Upper lobe of right lung (tissue), 1 donor: ENCODE measurements around the gene AIFM2. TPM values are rescaled to one million over a fixed set of nuclear protein-coding genes. Genes with fewer than 3 reads are reported as not detected.
"Not testable (repeated sequence)": the region's sequence is repeated elsewhere in the genome, so short reads cannot be mapped to it uniquely, and the experiment has no call there.

ENCODE experiments used
- ATAC-seq: fragments of 200-7000 bp; cut with Tn5 transposase; one replicate; pipeline ENCODE4 v1.9.1; 2020; ENCODE audit warnings: mild to moderate bottlenecking, moderate library complexity
- DNase-seq: peaks from one replicate; pipeline ENCODE4 v3.0.0-alpha.2; 2020
- H3K27ac ChIP-seq: fragments of 200-600 bp; one replicate; pipeline ENCODE4 v1.8.0; 2022
- H3K27me3 ChIP-seq: fragments of 200-600 bp; one replicate; pipeline ENCODE4 v1.8.0; 2022; ENCODE audit warnings: mild to moderate bottlenecking
- H3K36me3 ChIP-seq: fragments of 200-600 bp; one replicate; pipeline ENCODE4 v1.8.0; 2022
- H3K4me1 ChIP-seq: fragments of 200-600 bp; one replicate; pipeline ENCODE4 v1.8.0; 2022
- H3K4me3 ChIP-seq: fragments of 200-600 bp; one replicate; pipeline ENCODE4 v1.8.0; 2022; ENCODE audit warnings: mild to moderate bottlenecking
- H3K9me3 ChIP-seq: fragments of 200-600 bp; one replicate; pipeline ENCODE4 v1.8.0; 2022
- intact Hi-C: fragments of 100-400 bp; cut with DNase I; formaldehyde crosslinking; loops from one replicate; pipeline ENCODE4 v1.11.0; 2022
- total RNA-seq: library from RNA; stranded (reverse); fragmentation: NEBNext Ultra II Directional; extraction: Animal tissue kit (Norgen Biotek cat#: 25700); gene quantifications from one replicate; pipeline ENCODE4 v1.2.1, GENCODE V29; 2021
- TF ChIP-seq, protein P1 (sequence below): fragments of 200-600 bp; IDR thresholded peaks from one replicate; pipeline ENCODE4 v1.8.0; 2022; ENCODE audit warnings: antibody characterized with exemption
- donor health status: DM: no; HTN: yes; CAD: no; lungs with severe emphysema.

Gene AIFM2
- total RNA-seq, 1 donor from 2014 or later: 15.4 TPM

DNA sequence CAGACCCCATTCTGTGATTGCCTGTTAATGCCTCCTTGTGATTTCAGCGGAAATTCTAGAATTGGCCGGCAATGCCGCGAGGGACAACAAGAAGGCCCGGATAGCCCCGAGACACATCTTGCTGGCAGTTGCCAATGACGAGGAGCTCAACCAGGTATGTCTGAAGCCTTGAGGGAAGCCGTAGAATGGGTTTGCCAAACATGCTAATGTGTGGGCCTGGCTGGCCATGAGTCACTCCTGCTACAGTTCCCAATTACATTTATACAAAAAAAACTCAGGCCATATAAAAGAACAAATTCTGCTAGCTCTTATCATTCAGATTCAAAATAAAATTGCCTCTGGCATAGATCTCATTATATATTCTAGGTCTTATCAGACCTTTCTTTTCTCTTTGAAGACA lies 42.6 kb downstream of the AIFM2 start:
- H3K4me3 ChIP-seq: no peak overlapping the region
- ATAC-seq: no peak

DNA sequence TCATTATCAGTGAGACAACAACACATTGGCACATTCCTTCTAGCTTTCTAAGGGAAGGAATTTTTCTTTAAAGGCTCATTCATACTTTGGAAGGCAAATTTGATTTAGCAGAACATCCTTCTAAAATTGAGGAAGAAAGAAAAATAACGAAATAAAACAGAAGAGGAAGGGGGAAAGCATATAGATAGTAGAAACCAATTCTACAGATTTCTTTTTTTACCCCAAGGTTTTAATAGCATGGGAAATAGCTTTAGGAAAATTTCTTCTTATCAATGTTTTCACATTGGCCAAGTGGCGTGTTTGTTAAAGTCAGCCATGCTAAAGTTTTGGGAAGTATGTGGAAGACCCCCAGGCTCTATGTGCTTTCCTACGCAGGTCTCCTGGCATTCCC lies 44.3 kb downstream of the AIFM2 start:
- DNase-seq (no peak), ATAC-seq (no peak)
- Histone ChIP-seq H3K27ac (no peak overlapping the region), H3K9me3 (no peaks in the 10 kb centered on the region), H3K27me3 (no peaks in the 10 kb centered on the region), H3K36me3 (peaks cover 7% of the 10 kb centered on the region), H3K4me3 (no peak overlapping the region), H3K4me1 (no peaks in the 10 kb centered on the region)
- intact Hi-C loops: no loop called here
- TF ChIP-seq, protein P1, sequence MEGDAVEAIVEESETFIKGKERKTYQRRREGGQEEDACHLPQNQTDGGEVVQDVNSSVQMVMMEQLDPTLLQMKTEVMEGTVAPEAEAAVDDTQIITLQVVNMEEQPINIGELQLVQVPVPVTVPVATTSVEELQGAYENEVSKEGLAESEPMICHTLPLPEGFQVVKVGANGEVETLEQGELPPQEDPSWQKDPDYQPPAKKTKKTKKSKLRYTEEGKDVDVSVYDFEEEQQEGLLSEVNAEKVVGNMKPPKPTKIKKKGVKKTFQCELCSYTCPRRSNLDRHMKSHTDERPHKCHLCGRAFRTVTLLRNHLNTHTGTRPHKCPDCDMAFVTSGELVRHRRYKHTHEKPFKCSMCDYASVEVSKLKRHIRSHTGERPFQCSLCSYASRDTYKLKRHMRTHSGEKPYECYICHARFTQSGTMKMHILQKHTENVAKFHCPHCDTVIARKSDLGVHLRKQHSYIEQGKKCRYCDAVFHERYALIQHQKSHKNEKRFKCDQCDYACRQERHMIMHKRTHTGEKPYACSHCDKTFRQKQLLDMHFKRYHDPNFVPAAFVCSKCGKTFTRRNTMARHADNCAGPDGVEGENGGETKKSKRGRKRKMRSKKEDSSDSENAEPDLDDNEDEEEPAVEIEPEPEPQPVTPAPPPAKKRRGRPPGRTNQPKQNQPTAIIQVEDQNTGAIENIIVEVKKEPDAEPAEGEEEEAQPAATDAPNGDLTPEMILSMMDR: no peak

More for the DNA sequence above, 42.6 kb downstream of the AIFM2 start:
- peaks cover 7% of the 10 kb centered on the region for H3K36me3 ChIP-seq
- TF ChIP-seq, protein P1: no peak
- intact Hi-C loops: no loop called here
- no peaks in the 10 kb centered on the region for H3K4me1 ChIP-seq
- H3K27ac ChIP-seq: no peak overlapping the region
- H3K9me3 ChIP-seq: no peaks in the 10 kb centered on the region
- H3K27me3 ChIP-seq: no peaks in the 10 kb centered on the region
- no peak for DNase-seq

DNA sequence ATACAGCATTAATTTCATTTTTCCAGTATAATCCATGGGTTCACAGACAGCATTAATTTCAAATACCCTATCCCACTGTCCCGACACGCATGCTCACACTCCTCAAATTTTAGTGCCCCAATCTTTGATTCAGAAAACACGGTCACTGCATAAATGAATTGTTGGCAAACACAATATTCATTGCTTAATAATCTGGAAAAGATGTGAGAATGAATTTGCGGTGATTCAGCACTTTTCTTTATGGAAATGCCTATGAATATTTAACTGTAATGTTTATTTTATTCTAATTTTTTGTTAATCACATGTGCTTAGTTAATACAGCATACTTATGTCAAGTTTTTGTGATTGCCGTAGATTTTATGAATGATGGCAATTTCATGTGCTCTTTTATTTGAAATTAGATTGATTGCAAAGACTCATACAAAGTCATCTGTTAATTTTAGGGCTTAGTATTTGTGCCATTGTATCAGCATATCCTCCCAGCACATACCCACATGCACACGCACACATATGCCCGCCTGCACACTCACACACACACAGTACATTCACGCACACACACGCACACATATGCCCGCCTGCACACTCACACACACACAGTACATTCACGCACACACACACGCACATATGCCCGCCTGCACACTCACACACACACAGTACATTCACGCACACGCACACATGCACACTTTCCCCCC lies 44.9 kb downstream of the AIFM2 start:
- H3K27me3 ChIP-seq: no peaks in the 10 kb centered on the region
- no peaks in the 10 kb centered on the region for H3K9me3 ChIP-seq
- intact Hi-C loops: no loop called here
- no peak overlapping the region for H3K27ac ChIP-seq
- no peak overlapping the region for H3K4me3 ChIP-seq
- no peak for DNase-seq
- no peaks in the 10 kb centered on the region for H3K4me1 ChIP-seq
- H3K36me3 ChIP-seq: peaks cover 4% of the 10 kb centered on the region
- ATAC-seq: no peak
- TF ChIP-seq, protein P1: no peak

DNA sequence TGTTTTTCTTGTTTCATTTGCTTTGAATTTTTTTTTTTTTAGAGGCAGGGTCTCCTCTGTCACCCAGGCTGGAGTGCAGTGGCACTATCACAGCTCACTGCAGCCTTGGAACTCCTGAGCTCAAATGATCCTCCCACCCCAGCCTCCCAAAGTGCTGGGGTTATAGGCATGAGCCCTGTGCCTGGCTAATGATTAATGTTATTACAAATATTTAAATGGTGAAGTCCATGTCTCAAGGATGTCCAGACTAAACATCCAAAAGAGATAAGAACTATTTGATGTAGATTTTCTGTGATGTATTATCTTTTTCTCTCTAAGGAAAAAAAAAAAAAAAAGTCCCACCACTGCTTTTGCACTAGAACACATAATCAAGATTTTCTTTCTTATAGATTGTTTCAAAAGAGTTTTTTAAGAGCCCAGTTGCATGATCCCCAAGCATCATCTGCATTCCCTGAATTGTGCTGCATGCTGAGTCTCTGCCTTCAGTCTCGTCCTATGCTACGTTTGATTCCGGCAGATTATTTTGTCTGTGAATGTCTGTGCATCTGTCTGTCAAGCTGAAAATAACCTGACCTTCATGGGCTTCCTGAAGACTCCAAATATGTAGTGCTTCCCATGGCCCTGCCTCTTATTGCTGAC lies 46.5 kb downstream of the AIFM2 start:
- no peak overlapping the region for H3K27ac ChIP-seq
- H3K4me1 ChIP-seq: no peaks in the 10 kb centered on the region
- ATAC-seq: no peak
- no peaks in the 10 kb centered on the region for H3K27me3 ChIP-seq
- intact Hi-C loops: no loop called here
- H3K4me3 ChIP-seq: no peak overlapping the region
- no peaks in the 10 kb centered on the region for H3K9me3 ChIP-seq
- TF ChIP-seq, protein P1: no peak
- no peaks in the 10 kb centered on the region for H3K36me3 ChIP-seq
- DNase-seq: no peak

DNA sequence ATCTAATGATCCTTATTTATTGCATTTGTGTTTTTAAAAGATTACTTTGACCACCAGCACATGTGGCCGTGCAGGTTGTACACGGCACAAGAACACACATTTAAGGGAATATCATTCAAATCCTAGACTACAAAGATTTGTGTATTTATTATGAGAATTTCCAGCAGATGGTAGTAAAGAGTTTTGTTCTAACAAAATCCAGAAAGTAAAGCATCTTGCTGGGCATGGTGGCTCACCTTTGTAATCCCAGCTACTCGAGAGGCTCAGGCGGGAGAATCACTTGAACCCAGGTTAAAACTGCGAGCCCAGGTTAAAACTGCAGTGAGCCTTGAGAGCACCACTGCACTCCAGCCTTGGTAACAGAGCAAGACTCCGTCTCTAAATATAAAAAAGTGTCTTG lies 48.4 kb downstream of the AIFM2 start:
- intact Hi-C loops: no loop called here
- Histone ChIP-seq H3K36me3 (no peaks in the 10 kb centered on the region), H3K4me3 (no peak overlapping the region), H3K27me3 (no peaks in the 10 kb centered on the region), H3K9me3 (no peaks in the 10 kb centered on the region), H3K27ac (no peak overlapping the region), H3K4me1 (no peaks in the 10 kb centered on the region)
- no peak for ATAC-seq
- TF ChIP-seq, protein P1: no peak
- DNase-seq: no peak

DNA sequence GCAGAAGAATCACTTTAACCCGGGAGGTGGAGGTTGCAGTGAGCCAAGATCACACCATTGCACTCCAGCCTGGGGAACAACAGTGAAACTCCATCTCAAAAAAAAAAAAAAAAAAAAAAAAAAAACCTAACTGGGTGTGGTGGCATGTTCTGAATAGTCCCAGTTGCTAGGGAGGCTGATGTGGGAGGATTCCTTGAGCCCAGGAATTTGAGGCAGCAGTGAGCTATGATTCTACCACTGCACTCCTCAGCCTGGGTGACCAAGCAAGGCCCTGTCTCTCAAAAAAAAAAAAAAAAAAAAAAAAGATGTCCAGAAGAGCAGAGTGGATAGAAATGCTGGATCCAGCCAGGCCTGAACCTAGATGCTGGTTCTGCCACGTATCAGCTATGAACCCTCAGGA lies 51.8 kb downstream of the AIFM2 start:
- ATAC-seq, H3K27ac ChIP-seq, H3K4me3 ChIP-seq, H3K27me3 ChIP-seq, H3K9me3 ChIP-seq, DNase-seq, intact Hi-C loops, H3K4me1 ChIP-seq, H3K36me3 ChIP-seq: not testable (repeated sequence)
